Measurements from ENCODE around the gene PCNX2.

GRCh38 chr1:233019083-233019482 lies 276.4 kb downstream of the PCNX2 start:
- TF ChIP-seq CTCF (conservative IDR thresholded peaks at IDR 0.05; ENCODE audit: low read depth, low read length), result no peak
- no peak for TF ChIP-seq EZH2 (IDR thresholded peaks at IDR 0.05; ENCODE audit: borderline replicate concordance, low read depth, low read length, poor library complexity, severe bottlenecking)
